ENCODE measurements around the gene ASXL2.
A peak's percentile ranks its signal among the peaks of the same experiment; 100 is the strongest.
"Not testable (repeated sequence)": the region's sequence is repeated elsewhere in the genome, so short reads cannot be mapped to it uniquely, and the experiment has no call there.

The ASXL2 gene

DNA sequence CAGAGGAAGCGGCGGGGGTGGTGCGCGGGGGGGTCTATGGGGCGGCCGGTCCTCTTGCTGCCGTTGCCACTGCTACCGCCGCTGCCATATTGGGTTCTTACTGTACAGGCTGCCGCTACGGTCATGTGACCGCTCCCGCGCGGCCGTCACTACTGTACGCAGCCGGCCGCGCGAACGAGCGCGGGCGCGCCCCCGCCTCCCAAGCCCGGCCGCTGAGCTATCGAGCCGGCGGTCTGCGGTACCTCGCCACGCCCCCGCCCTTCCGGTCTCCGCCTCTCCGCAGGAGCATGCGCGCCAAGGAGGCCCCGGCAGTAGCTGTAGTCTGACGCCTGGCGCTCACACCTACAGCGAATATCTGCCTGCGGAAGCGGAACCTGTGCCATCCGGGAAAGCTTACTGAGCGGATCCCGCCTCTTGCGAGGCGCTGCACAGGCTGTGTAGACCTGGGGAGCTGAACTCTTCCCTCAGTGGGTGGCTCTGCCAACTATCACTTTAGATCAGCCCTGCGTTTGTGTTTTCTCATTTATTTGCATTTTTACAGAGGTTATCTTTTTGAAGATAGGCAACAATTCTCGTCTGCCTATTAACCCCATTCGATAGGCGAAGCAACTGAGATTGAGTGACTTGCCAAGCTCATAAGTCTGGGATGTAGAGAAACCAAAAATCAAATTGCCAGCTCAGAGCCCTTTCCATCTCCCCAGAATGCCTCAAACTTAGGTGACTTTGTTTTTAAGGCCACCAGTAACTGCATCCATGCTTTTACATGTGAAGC lies at the start of gene ASXL2:
ASXL2 (minus strand) TSS at position 127 of the 772 bp plus-strand sequence. CDS start 265 bp downstream, outside the sequence.
- H3K27ac ChIP-seq: peak within 1 kb of the TSS; percentile 91 to 99 (median 96)
- H3K4me3 ChIP-seq: peak within 1 kb of the TSS; percentile 66 to 97 (median 88)

DNA sequence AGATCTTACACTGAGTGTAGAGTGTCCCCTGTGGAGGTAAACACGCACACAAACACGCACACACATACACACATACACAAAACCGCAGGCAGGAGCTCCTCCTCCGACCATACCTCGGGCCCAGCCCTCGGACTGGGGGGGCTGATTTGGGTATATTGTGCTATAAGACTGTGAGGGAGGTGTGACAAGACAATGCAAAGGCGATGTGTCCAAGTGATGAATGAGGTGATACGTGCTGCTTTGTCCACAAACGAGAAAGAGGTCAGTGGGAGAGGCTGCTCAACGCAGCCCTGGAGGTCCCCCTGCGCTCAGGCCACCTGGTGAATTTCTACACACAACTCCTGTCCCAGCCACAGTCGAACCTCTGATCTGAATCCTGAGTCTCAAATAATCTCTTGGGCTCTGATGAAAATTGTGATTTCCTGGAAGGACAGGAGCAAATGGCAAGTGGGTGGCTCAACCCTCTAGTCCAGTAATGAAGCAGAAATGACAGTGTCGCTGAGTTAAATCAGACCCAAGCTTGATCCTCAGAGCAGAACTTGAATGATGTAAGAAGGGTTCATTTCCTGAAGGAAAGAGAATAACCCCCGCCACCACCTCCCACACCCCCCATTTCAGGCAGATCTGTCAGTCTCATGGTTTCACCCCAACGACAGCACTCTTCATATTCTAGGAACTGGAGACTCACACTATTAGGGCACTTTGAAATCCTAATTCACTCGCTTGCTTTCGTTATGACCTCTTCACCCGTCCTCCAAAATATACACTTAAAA lies 48.9 kb upstream of the ASXL2 start:
- H3K27ac ChIP-seq: no peak overlapping the region

DNA sequence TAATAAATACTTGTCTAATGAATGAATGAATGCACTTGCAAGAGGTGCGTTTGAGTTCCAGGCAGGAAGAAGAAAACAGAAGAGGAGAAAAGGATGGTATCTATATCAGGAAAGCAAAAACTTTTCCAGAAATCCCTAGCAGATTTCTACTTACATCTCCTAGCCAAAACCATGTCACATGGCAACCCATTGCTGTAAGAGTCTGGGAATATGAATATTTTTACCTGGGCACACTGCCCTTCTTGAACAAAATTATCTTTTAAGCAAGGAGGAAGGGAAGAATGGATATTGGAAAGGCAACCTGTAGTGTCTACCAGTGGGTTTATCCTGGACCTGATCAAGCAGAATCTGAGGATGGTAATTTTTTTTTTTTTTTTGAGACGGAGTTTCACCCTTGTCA lies 44.2 kb upstream of the ASXL2 start:
- H3K27ac ChIP-seq: no peak overlapping the region

More for the DNA sequence above, 48.9 kb upstream of the ASXL2 start:
- H3K4me3 ChIP-seq: no peak overlapping the region

DNA sequence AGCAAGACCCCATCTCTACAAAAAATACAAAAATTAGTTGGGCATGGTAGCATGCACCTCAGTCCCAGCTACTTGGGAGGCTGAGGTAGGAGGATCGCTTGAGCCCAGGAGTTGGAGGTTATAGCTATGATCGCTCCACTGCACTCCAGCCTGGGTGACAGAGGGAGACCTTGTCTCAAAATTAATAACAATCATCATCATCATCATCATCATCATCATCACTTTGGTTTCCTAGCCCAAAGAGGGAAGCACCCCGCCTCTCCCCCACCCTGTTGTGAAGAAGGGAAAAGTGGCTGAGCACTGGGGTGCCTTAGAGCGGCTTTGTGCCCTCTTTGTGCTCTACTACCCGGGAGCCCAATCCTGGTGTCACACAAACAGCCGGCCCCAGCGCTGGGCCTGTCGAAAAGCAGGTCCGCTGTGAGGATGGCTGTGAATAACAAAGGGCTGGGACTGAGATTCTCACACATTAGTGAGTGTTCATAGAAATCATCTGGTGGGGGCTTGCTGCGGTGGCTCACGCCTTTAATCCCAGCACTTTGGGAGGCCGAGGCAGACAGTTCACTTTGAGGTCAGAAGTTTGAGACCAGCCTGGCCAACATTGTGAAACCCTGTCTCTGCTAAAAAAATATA lies 42.6 kb upstream of the ASXL2 start:
- no peak overlapping the region for H3K27ac ChIP-seq
- no peak overlapping the region for H3K4me3 ChIP-seq

More for the DNA sequence above, 44.2 kb upstream of the ASXL2 start:
- no peak overlapping the region for H3K4me3 ChIP-seq

DNA sequence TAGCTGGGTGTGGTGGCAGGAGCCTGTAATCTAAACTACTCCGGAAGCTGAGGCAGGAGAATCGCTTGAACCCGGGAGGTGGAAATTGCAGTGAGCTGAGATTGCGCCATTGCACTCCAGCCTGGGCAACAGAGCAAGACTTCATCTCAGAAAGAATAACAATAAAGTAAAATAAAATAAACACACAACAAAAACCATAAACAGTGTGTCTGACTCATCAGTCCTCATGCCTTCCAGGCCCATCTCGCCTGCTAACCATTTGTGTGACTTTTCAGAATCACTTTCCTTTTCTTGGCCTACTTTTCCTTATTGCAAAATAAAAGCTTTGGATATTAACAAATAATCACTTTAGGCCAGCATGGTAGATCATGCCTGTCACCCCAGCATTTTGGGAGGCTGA lies 42.0 kb upstream of the ASXL2 start:
- H3K27ac ChIP-seq: no peak overlapping the region
- no peak overlapping the region for H3K4me3 ChIP-seq

DNA sequence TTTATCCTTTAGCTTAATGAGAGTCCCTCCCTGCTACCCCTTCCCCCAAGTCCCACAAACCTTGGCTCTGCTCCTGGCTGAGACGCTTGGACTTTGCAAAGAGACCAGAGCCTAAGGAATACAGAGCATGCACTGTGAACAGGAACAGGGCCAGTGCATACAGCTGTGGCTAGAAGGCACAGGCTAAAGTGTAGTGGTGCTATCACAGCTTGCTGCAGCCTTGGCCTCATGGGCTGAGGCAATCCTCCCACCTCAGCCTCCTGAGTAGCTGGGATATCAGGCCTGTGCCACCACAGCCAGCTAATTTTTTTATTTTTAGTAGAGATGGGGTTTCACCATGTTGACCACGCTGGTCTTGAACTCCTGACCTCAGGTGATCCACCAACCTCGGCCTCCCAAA lies 39.5 kb upstream of the ASXL2 start:
- Histone ChIP-seq H3K4me3 (no peak overlapping the region), H3K27ac (no peak overlapping the region)

DNA sequence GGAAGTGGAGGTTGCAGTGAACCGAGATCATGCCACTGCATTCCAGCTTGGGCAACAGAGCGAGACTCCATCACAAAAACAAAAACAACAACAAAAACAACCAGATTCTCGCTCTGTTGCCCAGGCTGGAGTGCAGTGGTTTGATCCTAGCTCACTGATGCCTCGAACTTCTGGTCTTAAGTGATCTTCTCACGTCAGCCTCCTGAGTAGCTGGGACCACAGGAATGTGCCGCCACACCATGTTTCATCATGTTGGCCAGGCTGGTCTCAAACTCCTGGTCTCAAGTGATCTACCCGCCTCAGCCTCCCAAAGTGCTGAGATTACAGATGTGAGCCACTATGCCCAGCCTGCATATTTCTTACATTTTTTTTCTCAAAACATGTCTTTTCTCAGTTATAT lies 39.1 kb upstream of the ASXL2 start:
- not testable (repeated sequence) for H3K27ac ChIP-seq, H3K4me3 ChIP-seq

DNA sequence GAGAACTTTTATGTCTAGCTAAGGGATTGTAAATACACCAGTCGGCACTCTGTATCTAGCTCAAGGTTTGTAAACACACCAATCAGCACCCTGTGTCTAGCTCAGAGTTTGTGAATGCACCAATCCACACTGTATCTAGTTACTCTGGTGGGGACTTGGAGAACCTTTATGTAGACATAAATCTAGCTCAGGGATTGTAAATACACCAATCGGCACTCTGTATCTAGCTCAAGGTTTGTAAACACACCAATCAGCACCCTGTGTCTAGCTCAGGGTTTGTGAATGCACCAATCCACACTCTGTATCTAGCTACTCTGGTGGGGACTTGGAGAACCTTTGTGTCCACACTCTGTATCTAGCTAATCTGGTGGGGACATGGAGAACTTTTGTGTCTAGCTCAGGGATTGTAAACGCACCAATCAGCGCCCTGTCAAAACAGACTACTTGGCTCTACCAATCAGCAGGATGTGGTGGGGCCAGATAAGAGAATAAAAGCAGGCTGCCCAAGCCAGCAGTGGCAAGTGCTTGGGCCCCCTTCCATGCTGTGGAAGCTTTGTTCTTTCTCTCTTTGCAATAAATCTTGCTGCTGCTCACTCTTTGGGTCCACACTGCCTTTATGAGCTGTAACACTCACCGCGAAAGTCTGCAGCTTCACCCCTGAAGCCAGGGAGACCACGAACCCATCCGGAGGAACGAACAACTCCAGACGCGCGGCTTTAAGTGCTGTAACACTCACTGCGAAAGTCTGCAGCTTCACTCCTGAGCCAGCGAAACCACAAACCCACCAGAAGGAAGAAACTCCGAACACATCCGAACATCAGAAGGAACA lies 37.9 kb upstream of the ASXL2 start:
- H3K4me3 ChIP-seq: not testable (repeated sequence)
- peak overlapping the region in 4 of 21 experiments; percentile 36 to 61 (median 50) for H3K27ac ChIP-seq

DNA sequence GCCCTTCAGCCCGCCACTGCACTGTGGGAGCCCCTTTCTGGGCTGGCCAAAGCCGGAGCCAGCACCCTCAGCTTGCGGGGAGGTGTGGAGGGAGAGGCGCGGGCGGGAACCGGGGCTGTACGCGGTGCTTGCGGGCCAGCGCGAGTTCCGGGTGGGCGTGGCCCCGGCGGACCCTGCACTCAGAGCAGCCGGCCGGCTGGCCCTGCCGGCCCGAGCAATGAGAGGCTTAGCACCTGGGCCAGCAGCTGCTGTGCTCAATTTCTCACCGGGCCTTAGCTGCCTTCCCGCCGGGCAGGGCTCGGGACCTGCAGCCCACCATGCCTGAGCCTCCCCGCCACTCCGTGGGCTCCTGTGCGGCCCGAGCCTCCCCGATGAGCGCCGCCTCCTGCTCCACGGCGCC lies 37.1 kb upstream of the ASXL2 start:
- H3K4me3 ChIP-seq: not testable (repeated sequence)

DNA sequence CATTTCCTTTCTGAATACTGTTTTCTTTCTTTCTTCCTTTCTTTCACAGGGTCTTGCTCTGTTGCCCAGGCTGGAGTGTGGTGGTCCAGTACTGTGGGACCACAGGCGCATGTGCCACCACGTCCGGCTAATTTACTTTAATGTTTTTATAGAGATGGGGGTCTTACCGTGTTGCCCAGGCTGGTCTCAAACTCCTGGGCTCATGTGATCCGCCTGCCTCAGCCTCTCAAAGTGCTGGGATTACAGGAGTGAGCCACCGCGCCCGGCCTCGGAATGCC lies 35.3 kb upstream of the ASXL2 start:
- not testable (repeated sequence) for H3K4me3 ChIP-seq, H3K27ac ChIP-seq

More for the DNA sequence above, 37.1 kb upstream of the ASXL2 start:
- not testable (repeated sequence) for H3K27ac ChIP-seq

DNA sequence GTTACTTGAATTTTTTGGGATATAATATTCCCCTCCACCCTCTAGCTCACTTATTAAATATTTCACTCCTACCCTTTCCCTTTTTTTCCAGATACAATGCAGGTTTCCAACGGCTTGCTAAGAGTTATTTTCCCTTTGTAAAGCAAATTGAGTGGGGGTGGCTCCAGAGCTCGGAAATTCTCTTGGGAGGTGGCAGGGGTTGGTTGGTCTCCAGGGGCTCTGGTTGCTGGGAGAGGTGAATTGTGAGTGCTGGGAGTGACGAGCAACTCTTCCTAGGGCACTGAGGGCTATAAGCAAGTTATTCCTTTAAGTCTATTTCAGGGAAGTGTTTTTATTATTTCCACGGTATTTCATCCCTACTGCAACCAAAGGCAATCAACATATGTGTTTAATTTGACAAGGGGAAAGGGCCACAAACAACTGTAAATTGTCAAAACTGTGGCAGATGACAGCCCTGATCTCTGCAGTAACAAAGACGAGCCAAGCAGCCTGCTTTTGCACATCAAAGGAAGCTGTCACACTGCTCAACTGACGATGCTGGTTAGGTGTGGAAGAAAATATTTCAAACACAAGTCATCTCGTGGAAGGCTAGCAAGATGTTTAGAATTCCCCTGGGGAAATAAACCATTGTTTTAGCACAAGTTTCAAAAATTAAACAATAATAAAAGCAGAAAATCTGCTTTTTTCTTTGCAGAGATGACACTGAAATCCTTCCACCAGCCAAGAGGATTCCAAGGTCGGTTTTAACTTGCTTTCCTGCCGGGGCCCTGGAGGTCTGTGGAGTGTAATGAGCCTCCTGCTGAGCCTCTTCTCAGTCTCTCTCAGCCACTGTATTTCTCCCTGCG lies 34.8 kb upstream of the ASXL2 start:
- Histone ChIP-seq H3K4me3 (no peak overlapping the region), H3K27ac (no peak overlapping the region)

DNA sequence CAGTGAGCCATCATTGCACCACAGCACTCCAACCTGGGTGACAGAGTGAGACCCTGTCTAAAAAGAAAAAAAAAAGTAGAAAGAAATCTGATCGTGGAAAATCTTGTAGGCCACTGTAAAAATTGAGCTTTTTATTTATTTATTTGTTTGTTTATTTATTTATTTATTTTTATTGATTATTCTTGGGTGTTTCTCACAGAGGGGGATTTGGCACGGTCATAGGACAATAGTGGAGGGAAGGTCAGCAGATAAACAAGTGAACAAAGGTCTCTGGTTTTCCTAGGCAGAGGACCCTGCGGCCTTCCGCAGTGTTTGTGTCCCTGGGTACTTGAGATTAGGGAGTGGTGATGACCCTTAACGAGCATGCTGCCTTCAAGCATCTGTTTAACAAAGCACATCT lies 31.3 kb upstream of the ASXL2 start:
- not testable (repeated sequence) for H3K4me3 ChIP-seq

DNA sequence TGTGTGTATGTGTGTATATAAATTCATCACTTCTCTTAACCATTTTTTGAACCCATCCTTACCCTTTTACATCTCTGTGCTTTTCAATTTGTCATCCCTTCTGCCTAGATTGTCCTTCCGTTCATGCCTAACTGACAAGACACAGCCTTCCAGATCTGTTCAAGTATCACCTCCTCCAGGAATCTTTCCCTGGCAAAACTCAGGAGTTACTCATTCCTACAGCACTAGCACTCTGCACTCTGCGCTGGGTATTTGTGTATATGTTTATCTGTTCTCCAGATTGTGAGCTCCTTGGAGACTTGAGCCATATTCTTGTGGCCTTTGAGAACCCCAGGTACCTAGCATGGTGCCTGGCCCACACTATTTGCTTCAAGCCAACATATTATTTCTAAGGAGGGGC lies 26.8 kb upstream of the ASXL2 start:
- H3K4me3 ChIP-seq: no peak overlapping the region
- H3K27ac ChIP-seq: no peak overlapping the region

More for the DNA sequence above, 31.3 kb upstream of the ASXL2 start:
- not testable (repeated sequence) for H3K27ac ChIP-seq

DNA sequence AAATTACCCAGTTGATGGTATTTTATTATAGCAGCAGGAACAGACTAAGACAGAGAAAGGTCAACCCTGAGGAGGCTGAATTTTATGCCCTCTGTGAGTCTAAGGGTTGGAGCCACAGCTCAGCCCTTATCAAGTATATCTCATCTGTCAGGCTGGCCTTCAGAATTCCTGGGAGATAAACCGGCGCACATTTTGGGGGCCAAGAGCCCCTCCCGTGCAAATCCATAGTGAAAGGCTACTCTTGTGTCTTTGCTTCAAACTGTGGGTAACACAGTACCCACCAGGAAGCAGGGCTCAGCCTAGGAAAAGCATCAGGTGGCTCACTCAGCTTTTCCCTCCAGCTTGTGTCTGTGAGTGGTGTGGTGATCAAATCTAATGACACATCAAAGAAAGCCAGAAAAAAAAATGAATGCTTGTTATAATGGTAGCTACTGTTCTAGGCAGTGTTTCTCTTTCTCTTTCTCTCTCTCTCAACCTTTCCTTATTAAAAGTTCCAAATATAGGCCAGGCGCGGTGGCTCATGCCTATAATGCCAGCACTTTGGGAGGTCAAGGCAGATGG lies 25.0 kb upstream of the ASXL2 start:
- no peak overlapping the region for H3K27ac ChIP-seq
- H3K4me3 ChIP-seq: no peak overlapping the region

DNA sequence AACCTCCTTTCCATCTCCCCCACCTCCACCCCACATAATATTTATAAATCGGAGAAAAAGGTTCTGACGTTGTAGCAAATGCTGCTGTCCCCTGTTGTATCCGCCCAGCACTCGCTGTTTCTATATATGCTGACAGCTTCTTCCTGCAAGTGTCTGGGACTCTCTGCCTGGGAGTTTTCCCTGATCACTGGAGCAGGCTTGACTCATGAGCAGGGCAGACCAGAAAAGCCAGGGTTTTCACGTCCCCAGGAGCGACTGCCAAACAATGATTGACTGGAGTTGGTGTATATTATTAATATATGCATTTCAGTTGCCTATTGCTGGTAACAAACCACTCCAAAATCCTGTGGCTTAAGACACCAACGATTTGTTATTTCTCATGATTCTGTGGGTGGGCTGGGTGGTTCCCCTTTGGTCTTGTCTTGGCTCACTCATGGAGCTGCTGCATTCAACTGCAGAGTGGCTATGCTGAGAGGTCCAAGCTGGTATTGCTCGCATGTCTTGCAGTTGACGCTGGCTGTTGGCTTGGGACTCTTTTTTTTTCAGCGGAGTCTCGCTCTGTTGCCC lies 21.2 kb upstream of the ASXL2 start:
- Histone ChIP-seq H3K4me3 (no peak overlapping the region), H3K27ac (no peak overlapping the region)

DNA sequence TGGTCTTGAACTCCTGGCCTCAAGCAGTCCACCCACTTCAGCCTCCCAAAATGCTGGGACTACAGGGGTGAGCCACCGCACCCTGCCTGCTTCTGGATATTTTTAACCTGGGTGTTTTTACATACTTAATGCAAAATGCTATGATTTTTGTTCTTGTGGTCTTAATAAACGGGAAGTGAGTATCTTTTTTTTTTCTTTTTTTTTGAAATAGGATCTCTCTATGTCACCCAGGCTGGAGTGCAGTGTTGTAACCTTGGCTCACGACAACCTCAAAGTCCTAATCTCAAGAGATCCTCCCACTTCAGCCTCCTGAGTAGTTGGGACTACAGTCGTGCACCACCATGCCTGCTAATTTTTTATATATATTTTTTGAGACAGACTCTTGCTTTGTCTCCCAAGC lies 19.2 kb upstream of the ASXL2 start:
- Histone ChIP-seq H3K4me3 (no peak overlapping the region), H3K27ac (no peak overlapping the region)

DNA sequence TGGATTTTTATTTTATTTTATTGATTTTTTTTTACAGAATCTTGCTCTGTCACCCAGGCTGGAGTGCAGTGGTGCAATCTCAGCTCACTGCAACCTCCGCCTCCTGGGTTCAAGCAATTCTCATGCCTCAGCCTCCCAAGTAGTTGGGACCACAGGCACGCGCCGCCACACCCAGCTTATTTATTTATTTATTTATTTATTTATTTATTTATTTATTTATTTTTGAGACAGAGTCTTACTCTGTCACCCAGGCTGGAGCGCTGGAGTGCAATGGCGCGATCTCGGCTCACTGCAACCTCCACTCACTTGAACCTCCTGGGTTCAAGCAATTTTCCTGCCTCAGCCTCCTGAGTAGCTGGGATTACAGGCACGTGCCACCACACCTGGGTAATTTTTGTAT lies 18.0 kb upstream of the ASXL2 start:
- H3K4me3 ChIP-seq, H3K27ac ChIP-seq: not testable (repeated sequence)

DNA sequence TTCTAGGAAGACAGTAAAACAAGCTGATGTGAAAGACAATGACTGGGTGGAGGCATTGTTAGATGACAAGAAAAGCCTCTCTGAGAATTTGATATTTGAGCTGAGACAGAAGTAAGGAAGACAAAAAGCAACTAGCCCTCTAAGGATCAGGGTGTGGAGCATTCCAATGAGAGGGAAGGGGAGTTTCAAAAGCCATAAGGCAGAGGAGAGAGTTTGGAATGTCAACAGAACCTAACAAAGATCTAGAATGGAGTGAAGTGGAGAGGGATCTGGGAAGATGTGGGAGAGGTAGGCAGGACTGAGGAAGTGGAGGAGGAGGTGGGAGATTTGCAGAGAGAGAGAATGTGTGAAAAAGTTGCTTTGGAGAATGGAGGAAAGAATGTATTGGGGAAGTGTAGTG lies 17.3 kb upstream of the ASXL2 start:
- no peak overlapping the region for H3K27ac ChIP-seq

DNA sequence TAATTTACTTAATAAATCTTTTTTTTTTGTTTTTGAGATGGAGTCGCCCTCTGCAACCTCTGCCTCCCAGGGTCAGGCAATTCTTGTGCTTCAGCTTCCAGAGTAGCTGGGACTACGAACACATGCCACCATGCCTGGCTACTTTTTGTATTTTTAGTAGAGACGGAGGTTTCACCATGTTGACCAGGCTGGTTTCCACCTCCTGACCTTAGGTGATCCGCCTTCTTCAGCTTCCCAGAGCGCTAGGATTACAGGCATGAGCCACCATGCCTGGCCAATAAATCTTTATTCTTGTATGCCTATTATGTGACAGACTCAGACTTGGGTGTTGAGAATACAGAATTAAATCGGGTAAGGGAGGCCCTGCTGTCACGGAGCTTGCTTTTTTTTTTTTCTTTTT lies 16.7 kb upstream of the ASXL2 start:
- Histone ChIP-seq H3K27ac (no peak overlapping the region), H3K4me3 (no peak overlapping the region)

More for the DNA sequence above, 17.3 kb upstream of the ASXL2 start:
- H3K4me3 ChIP-seq: no peak overlapping the region

Measured in skin epidermis (tissue), 12 donors.